CD8-positive, alpha-beta memory T cell (primary cell): ENCODE measurements around the gene RBMS3. TPM values are rescaled to one million over a fixed set of nuclear protein-coding genes. Genes with fewer than 3 reads are reported as not detected.
"Not testable (repeated sequence)": the region's sequence is repeated elsewhere in the genome, so short reads cannot be mapped to it uniquely, and the experiment has no call there.

Source experiments
- CTCF ChIA-PET: fragments of 350-600 bp; sonication (Branson Sonifier 250); formaldehyde crosslinking; loops from one replicate; lab custom pipeline; 2021; ENCODE audit warnings: antibody characterized with exemption; lab: Charles Lee
- POLR2A ChIA-PET: fragments of 350-600 bp; sonication (Branson Sonifier 250); formaldehyde crosslinking; loops from one replicate; lab custom pipeline; 2021; ENCODE audit warnings: antibody characterized with exemption; lab: Charles Lee
- DNase-seq, 5 donors: peaks; one replicate each; pipeline versions ENCODE4 v3.0.0 to v3.0.0-alpha.2; 2020 to 2022; ENCODE audit warnings: mixed read lengths in 1 of 5
- H3K27ac ChIP-seq: one replicate; pipeline ENCODE4 v1.7.0; 2013; ENCODE audit warnings: low read depth, mild to moderate bottlenecking, low read length, moderate library complexity
- H3K27me3 ChIP-seq: 2 replicates; pipeline ENCODE4 v1.7.0; 2013; ENCODE audit warnings: low read length, mild to moderate bottlenecking; ENCODE audit not compliant: insufficient read depth, poor library complexity, severe bottlenecking
- H3K36me3 ChIP-seq: 2 replicates; pipeline ENCODE4 v1.7.0; 2013; ENCODE audit warnings: mild to moderate bottlenecking, low read length, moderate library complexity; ENCODE audit not compliant: insufficient read depth
- H3K4me1 ChIP-seq: 2 replicates; pipeline ENCODE4 v1.7.0; 2013; ENCODE audit warnings: mild to moderate bottlenecking, low read length, moderate library complexity; ENCODE audit not compliant: insufficient read depth
- H3K4me3 ChIP-seq: 2 replicates; pipeline ENCODE4 v1.7.0; 2013; ENCODE audit warnings: mild to moderate bottlenecking, low read length
- H3K9me3 ChIP-seq: 2 replicates; pipeline ENCODE4 v1.7.0; 2013; ENCODE audit warnings: mild to moderate bottlenecking, low read length
- H3K27ac Mint-ChIP-seq, 8 donors: one replicate each; pipeline ENCODE4 v1.8.0; 2020 to 2021; ENCODE audit warnings: mixed read lengths in 8 of 8, mild to moderate bottlenecking in 6 of 8, inconsistent platforms in 3 of 8, moderate library complexity in 3 of 8
- H3K27me3 Mint-ChIP-seq, 2 donors: one replicate each; pipeline ENCODE4 v1.8.0; 2020 to 2021; ENCODE audit warnings: mixed read lengths in 2 of 2, mild to moderate bottlenecking in 1 of 2, moderate library complexity in 1 of 2
- H3K36me3 Mint-ChIP-seq, 3 donors: one replicate each; pipeline ENCODE4 v1.8.0; 2020 to 2021; ENCODE audit warnings: mixed read lengths in 3 of 3, inconsistent platforms in 1 of 3, mild to moderate bottlenecking in 1 of 3
- H3K4me1 Mint-ChIP-seq, 3 donors: one replicate each; pipeline ENCODE4 v1.8.0; 2020 to 2021; ENCODE audit warnings: mixed read lengths in 3 of 3, inconsistent platforms in 1 of 3, mild to moderate bottlenecking in 1 of 3
- H3K4me3 Mint-ChIP-seq, 7 donors: one replicate each; pipeline ENCODE4 v1.8.0; 2020 to 2021; ENCODE audit warnings: mixed read lengths in 7 of 7, mild to moderate bottlenecking in 6 of 7, moderate library complexity in 4 of 7, inconsistent platforms in 2 of 7
- H3K9me3 Mint-ChIP-seq, 5 donors: one replicate each; pipeline ENCODE4 v1.8.0; 2020 to 2022; ENCODE audit warnings: mixed read lengths in 5 of 5, mild to moderate bottlenecking in 3 of 5, moderate library complexity in 2 of 5, inconsistent platforms in 1 of 5
- polyA plus RNA-seq: library from polyadenylated mRNA; unstranded; fragments of 300-500 nt; fragmentation: Illumina TruSeq; gene quantifications from one replicate; pipeline ENCODE4 v1.2.3, GENCODE V29; 2021
- total RNA-seq, 2 experiments: library from RNA; stranded (reverse); gene quantifications; one replicate each; pipeline ENCODE4 v1.2.3, GENCODE V29; 2021

The RBMS3 gene
- total and polyA plus RNA-seq, 3 experiments from 2014 or later, result 0.21 to 0.33 (median 0.22) TPM

DNA sequence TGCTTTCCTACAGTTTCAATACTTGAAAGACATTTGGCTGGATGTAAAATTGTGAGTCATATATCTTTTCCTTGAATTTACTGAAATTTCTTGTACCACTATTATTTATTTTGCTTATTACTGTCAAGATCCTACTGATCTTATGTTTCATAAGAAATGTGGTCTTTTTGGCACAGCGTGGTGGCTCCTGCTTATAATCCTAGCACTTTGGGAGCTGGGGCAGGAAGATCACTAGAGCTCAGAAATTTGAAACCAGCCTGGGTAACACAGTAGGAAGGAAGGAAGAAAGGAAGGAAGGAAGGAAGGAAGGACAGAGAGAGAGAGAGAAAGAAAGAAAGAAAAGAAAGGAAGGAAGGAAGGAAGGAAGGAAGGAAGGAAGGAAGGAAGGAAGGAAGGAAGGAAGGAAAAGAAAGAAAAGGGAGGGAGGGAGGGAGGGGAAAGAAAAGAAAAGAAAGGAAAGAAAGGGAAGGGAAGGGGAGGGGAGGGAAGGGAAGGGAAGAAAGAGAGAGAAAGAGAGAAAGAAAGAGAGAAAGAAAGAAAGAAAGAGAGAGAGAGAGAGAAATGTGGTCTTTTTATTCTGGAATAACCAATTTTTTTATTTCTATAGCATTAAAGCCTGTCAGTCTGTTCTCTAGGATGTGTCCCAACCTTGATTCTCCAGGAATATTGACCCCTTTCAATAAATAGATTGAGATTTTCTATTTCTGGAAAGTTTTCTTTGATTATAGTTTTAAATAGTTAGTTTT is 753.5 kb downstream of the RBMS3 start:
- H3K4me3 ChIP-seq, result no peak overlapping the region
- Mint-ChIP-seq H3K36me3 (no peaks in the 10 kb centered on the region), H3K27me3 (peaks cover 9 to 28% of the 10 kb centered on the region in 2 donors), H3K27ac (peak overlapping the region in 1 of 8 donors; percentile 32), H3K4me1 (no peaks in the 10 kb centered on the region), H3K9me3 (no peaks in the 10 kb centered on the region), H3K4me3 (no peak overlapping the region)
- no peaks in the 10 kb centered on the region for H3K4me1 ChIP-seq
- H3K27me3 ChIP-seq, result no peaks in the 10 kb centered on the region
- CTCF ChIA-PET, result no interaction called here
- no peaks in the 10 kb centered on the region for H3K9me3 ChIP-seq
- H3K27ac ChIP-seq, result no peak overlapping the region
- POLR2A ChIA-PET, result no interaction called here
- DNase-seq, result no peak
- no peaks in the 10 kb centered on the region for H3K36me3 ChIP-seq

DNA sequence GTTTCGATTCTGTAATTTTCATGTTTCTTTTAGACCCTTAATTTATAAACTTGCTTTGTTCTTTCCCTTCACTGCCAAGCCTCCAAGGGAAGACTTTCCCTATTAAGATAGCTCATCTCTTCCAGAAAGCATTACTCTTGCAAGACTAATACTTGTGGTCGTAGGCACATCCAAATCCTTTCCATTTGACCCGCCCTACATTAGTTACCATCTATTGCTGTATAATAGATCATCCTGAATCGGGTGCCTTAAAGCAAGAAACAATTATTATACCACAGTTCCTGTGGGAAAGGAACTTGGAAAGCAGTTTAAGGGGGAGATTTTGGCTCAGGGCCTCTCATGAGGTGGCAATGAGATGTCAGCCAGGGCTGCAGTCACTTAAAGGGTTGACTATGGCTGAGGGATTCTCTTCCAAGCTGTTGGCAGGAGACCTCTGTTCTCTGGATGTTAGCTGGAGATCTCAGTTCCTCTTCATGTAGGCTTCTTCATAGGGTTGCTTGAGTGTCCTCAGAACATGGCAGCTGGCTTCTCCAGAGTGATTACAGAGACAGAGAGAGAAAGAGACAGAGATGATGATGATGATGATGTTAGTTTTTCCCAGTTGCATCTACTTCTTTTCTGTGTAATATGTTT is 755.2 kb downstream of the RBMS3 start:
- H3K36me3 ChIP-seq, result no peaks in the 10 kb centered on the region
- no peaks in the 10 kb centered on the region for H3K4me1 Mint-ChIP-seq
- ChIA-PET POLR2A (no interaction called here), CTCF (no interaction called here)
- no peak overlapping the region for H3K4me3 Mint-ChIP-seq
- no peaks in the 10 kb centered on the region for H3K27me3 ChIP-seq
- no peak for DNase-seq
- peaks cover 19 to 38% of the 10 kb centered on the region in 2 donors for H3K27me3 Mint-ChIP-seq
- H3K9me3 ChIP-seq, result no peaks in the 10 kb centered on the region
- H3K36me3 Mint-ChIP-seq, result no peaks in the 10 kb centered on the region
- H3K9me3 Mint-ChIP-seq, result no peaks in the 10 kb centered on the region
- no peak overlapping the region for H3K27ac ChIP-seq
- H3K4me3 ChIP-seq, result no peak overlapping the region
- H3K27ac Mint-ChIP-seq, result no peak overlapping the region
- no peaks in the 10 kb centered on the region for H3K4me1 ChIP-seq

DNA sequence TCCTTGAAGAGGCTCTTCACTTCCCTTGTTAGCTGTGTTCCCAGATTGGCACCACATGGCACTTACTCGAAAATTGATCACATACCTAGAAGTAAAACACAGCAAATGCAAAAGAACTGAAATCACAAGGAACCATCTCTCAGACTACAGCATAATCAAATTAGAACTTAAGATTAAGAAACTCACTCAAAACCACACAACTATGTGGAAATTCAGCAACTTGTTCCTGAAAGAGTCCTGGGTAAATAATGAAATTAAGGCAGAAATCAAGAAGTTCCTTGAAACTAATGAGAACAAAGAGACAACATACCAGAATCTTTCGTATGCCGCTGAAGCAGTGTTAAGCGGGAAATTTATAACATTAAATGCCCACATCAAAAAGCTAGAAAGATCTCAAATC is 759.3 kb downstream of the RBMS3 start:
- no peaks in the 10 kb centered on the region for H3K27me3 ChIP-seq
- no peak overlapping the region for H3K4me3 ChIP-seq
- peaks cover 15 to 38% of the 10 kb centered on the region in 2 donors for H3K27me3 Mint-ChIP-seq

DNA sequence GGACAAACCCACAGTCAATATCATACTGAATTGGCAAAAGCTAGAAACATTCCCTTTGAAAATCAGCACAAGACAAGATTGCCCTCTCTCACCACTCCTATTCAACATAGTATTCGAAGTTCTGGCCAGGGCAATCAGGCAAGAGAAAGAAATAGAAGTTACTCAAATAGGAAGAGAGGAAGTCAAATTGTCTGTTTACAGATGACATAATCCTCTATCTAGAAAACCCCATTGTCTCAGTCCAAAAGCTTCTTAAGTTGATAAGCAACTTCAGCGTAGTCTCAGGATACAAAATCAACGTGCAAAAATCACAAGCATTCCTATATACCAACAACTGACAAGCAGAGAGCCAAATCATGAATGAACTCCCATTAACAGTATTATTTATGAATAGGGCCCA is 760.6 kb downstream of the RBMS3 start:
- H3K4me3 ChIP-seq, H3K4me1 Mint-ChIP-seq, H3K9me3 Mint-ChIP-seq, H3K4me1 ChIP-seq, H3K9me3 ChIP-seq, CTCF ChIA-PET, H3K27ac Mint-ChIP-seq, H3K4me3 Mint-ChIP-seq, DNase-seq, POLR2A ChIA-PET, H3K36me3 ChIP-seq, H3K27ac ChIP-seq, H3K27me3 ChIP-seq, H3K36me3 Mint-ChIP-seq: not testable (repeated sequence)
- H3K27me3 Mint-ChIP-seq, result peaks cover 12 to 38% of the 10 kb centered on the region in 2 donors

More for the DNA sequence above, 759.3 kb downstream of the RBMS3 start:
- Mint-ChIP-seq H3K9me3 (no peaks in the 10 kb centered on the region), H3K4me3 (no peak overlapping the region), H3K36me3 (no peaks in the 10 kb centered on the region), H3K4me1 (no peaks in the 10 kb centered on the region), H3K27ac (no peak overlapping the region)
- no peaks in the 10 kb centered on the region for H3K9me3 ChIP-seq
- ChIA-PET POLR2A (no interaction called here), CTCF (no interaction called here)
- H3K36me3 ChIP-seq, result no peaks in the 10 kb centered on the region
- no peaks in the 10 kb centered on the region for H3K4me1 ChIP-seq
- H3K27ac ChIP-seq, result no peak overlapping the region
- DNase-seq, result no peak

DNA sequence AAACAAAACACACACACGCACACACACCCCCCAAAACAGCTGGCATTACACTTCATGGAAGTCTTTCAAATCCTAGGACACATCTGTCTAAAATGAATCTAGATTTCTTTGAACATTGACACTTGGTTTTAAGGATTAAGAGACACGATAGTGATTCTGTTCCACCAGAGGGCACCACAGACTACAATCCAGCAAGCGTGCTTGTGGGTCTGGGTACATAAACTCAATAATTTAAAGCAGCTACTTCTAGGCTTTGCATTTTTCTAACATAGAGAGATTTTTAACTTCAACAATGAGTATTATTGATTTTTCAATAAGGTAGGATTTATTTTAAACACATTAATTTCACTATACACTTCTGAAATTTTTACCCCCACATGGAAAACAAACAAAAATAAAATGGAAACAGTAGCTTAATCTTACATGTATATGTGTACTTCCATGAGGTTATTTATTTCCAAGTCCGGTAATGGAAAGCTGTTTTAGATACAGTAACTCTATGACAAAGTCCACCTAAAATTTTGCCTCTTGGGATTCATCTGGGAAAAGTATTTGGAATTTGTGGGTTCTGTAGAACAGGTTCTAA is 761.5 kb downstream of the RBMS3 start:
- no peak overlapping the region for H3K27ac Mint-ChIP-seq
- H3K9me3 Mint-ChIP-seq, result no peaks in the 10 kb centered on the region
- no peaks in the 10 kb centered on the region for H3K4me1 Mint-ChIP-seq
- H3K4me1 ChIP-seq, result no peaks in the 10 kb centered on the region
- no peaks in the 10 kb centered on the region for H3K9me3 ChIP-seq
- no peaks in the 10 kb centered on the region for H3K36me3 ChIP-seq
- H3K27me3 ChIP-seq, result no peaks in the 10 kb centered on the region
- H3K4me3 Mint-ChIP-seq, result no peak overlapping the region
- ChIA-PET POLR2A (no interaction called here), CTCF (interaction anchor here (0.7 to 1.9 kb wide), 6 partner anchors 153 to 709 kb away, joined by 3 to 12 read pairs (median 6); no protein-coding TSS in a partner anchor)
- H3K4me3 ChIP-seq, result no peak overlapping the region
- H3K27me3 Mint-ChIP-seq, result peaks cover 13 to 38% of the 10 kb centered on the region in 2 donors
- H3K36me3 Mint-ChIP-seq, result no peaks in the 10 kb centered on the region
- no peak overlapping the region for H3K27ac ChIP-seq
- DNase-seq, result peak; percentile 7 to 53 (median 26)

DNA sequence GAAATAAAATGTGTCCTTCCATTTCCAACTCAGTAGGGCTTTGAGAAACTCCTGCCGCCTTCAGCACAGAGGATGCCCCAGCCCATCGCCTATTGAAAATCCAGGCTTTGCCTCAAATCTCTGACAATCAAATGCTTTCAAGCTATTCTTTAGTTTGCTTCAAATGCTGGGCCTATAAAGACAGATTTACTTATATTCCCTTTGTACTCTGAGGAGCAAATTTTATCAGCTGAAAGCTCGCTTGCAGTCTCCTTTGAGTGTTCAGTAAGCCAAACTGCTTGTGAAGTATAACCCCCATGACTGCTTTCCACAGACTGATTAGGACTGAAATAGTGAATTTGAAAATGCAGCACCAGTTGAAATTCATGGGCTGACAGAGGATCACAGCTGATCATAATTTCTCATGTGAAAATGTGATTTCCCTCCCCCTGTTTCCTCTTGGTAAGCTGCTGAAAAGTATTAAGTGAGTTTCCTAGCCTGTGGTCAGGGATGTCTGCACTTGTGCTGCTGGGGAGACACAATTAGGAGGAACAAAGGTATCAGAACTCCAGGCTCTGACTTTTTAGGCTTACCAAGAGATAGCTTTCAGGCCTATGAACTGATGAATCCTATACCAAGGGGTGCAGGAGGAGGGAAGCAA is 762.2 kb downstream of the RBMS3 start:
- H3K27me3 Mint-ChIP-seq, result peaks cover 17 to 43% of the 10 kb centered on the region in 2 donors
- DNase-seq, result no peak
- H3K9me3 ChIP-seq, result no peaks in the 10 kb centered on the region
- POLR2A ChIA-PET, result no interaction called here
- H3K4me3 ChIP-seq, result no peak overlapping the region
- no peaks in the 10 kb centered on the region for H3K36me3 ChIP-seq
- H3K27me3 ChIP-seq, result no peaks in the 10 kb centered on the region
- no peak overlapping the region for H3K27ac ChIP-seq
- CTCF ChIA-PET, result interaction anchor here (0.7 to 1.9 kb wide), 6 partner anchors 152 to 709 kb away, joined by 3 to 12 read pairs (median 6); no protein-coding TSS in a partner anchor
- no peaks in the 10 kb centered on the region for H3K4me1 ChIP-seq
- no peaks in the 10 kb centered on the region for H3K9me3 Mint-ChIP-seq
- no peaks in the 10 kb centered on the region for H3K4me1 Mint-ChIP-seq
- H3K36me3 Mint-ChIP-seq, result no peaks in the 10 kb centered on the region
- no peak overlapping the region for H3K27ac Mint-ChIP-seq
- no peak overlapping the region for H3K4me3 Mint-ChIP-seq

DNA sequence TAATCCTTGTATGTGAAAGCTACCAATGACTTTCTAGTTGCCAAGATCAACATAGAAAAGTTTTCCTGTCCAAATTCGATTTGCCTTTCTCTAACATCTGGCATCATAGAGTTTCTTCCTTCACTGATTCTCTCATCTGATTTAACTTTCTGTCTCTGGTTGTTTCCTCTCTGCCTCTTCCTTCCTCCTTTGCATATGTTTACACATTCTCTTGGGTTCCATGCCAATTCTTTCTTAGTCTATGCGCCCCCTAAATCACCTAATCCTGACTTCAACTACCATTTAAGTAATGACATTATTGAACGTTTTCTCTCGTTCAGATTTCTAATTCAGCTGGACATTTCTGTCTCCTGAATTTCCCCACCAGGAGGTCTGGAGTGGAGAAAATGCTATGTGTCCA is 763.6 kb downstream of the RBMS3 start:
- no peak overlapping the region for H3K27ac Mint-ChIP-seq
- H3K27ac ChIP-seq, result no peak overlapping the region
- CTCF ChIA-PET, result no interaction called here
- H3K27me3 Mint-ChIP-seq, result peaks cover 18 to 37% of the 10 kb centered on the region in 2 donors
- no peaks in the 10 kb centered on the region for H3K27me3 ChIP-seq
- no peak for DNase-seq
- H3K36me3 ChIP-seq, result no peaks in the 10 kb centered on the region
- no peak overlapping the region for H3K4me3 ChIP-seq
- no peaks in the 10 kb centered on the region for H3K9me3 Mint-ChIP-seq
- no peak overlapping the region for H3K4me3 Mint-ChIP-seq
- no peaks in the 10 kb centered on the region for H3K4me1 ChIP-seq
- no peaks in the 10 kb centered on the region for H3K36me3 Mint-ChIP-seq
- H3K4me1 Mint-ChIP-seq, result no peaks in the 10 kb centered on the region
- POLR2A ChIA-PET, result no interaction called here
- H3K9me3 ChIP-seq, result no peaks in the 10 kb centered on the region

DNA sequence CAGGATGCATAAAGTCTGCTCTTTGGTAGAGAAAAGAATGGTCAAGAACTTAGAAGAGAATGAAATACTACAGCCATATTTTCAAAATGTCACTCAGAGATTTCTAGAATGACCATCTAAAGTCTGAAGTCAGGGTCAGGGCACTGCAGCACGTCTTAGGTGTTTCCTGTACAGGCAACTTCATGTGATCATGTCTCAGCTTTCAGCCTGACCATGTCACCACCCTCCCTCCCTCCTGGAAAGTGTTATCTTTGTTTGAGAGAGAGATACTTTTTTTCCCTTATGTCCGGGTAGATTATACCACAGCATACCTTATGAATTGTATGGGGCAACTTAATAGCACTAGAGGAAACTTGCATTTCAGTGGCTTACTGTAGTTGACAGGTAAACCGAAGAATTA is 767.6 kb downstream of the RBMS3 start:
- H3K36me3 Mint-ChIP-seq, result no peaks in the 10 kb centered on the region
- Histone ChIP-seq H3K4me3 (no peak overlapping the region), H3K27ac (no peak overlapping the region), H3K9me3 (no peaks in the 10 kb centered on the region), H3K27me3 (no peaks in the 10 kb centered on the region), H3K36me3 (no peaks in the 10 kb centered on the region), H3K4me1 (no peaks in the 10 kb centered on the region)
- peaks cover 0 to 3% (median 0%) of the 10 kb centered on the region in 5 donors for H3K9me3 Mint-ChIP-seq
- ChIA-PET CTCF (no interaction called here), POLR2A (no interaction called here)
- no peak for DNase-seq
- no peak overlapping the region for H3K4me3 Mint-ChIP-seq
- peaks cover 0 to 4% (median 0%) of the 10 kb centered on the region in 3 donors for H3K4me1 Mint-ChIP-seq
- H3K27ac Mint-ChIP-seq, result no peak overlapping the region
- H3K27me3 Mint-ChIP-seq, result peaks cover 10 to 27% of the 10 kb centered on the region in 2 donors
